OCI-LY7 (cell line): Measurements from ENCODE around the gene SELENOK.

ENCODE experiments used
- CTCF ChIP-seq: fragments of 200-600 bp; sonication (generic); conservative IDR thresholded peaks from 2 replicates; pipeline ENCODE4 v1.5.1; 2014; ENCODE audit warnings: mild to moderate bottlenecking, antibody characterized with exemption, low read length, moderate library complexity, mixed read lengths
- EZH2phosphoT487 ChIP-seq: fragments of 200-600 bp; sonication (generic); IDR thresholded peaks from 2 replicates; pipeline ENCODE4 v1.6.1; 2018; ENCODE audit warnings: low read depth, borderline replicate concordance, mild to moderate bottlenecking, mixed run types, antibody characterized with exemption, low read length, moderate library complexity, mixed read lengths

GRCh38 chr3:53941184-53941583, 49.5 kb upstream of the SELENOK start:
- TF ChIP-seq CTCF: no peak
- no peak for TF ChIP-seq EZH2phosphoT487
